Vagina (tissue), 2 donors: ENCODE measurements around the gene PIMREG.

ENCODE experiments used
- CTCF ChIP-seq, 3 experiments: fragments of 450-650 bp in 2 of 3; fragments of 200-600 bp in 1 of 3; sonication (generic) in 1 of 3; IDR thresholded peaks; one replicate each; pipeline ENCODE4 v1.5.1; 2017 to 2019; ENCODE audit warnings: antibody characterized with exemption in 3 of 3, mild to moderate bottlenecking in 2 of 3, moderate library complexity in 2 of 3
- POLR2AphosphoS5 ChIP-seq, 2 donors: sonication (generic); formaldehyde crosslinking; IDR thresholded peaks; one replicate each; pipeline ENCODE4 v1.9.0; 2017; ENCODE audit warnings: antibody characterized with exemption in 2 of 2, mild to moderate bottlenecking in 2 of 2, low read depth in 1 of 2; ENCODE audit not compliant: insufficient read depth in 1 of 2

GRCh38 chr17:6473128-6473767 lies 29.0 kb downstream of the PIMREG start:
- peak in 2 of 3 experiments; percentile 71 to 86 for TF ChIP-seq CTCF (IDR thresholded peaks at IDR 0.05)
- no peak for TF ChIP-seq POLR2AphosphoS5 (IDR thresholded peaks at IDR 0.05; ENCODE audit: insufficient read depth in 1 of 2, low read depth in 1 of 2)
